Liver (tissue), 9 donors: ENCODE data around the gene AVL9. TPM values are rescaled to one million over a fixed set of nuclear protein-coding genes. Genes with fewer than 3 reads are reported as not detected.

Source experiments
- DNase-seq: peaks from one replicate; pipeline ENCODE4 v3.0.0-alpha.2; 2017; ENCODE audit warnings: low spot score
- H3K27ac ChIP-seq, 2 donors: one replicate each; pipeline ENCODE4 v1.7.0; 2013; ENCODE audit warnings: inconsistent platforms in 2 of 2, low read length in 2 of 2, control low read depth in 1 of 2, low read depth in 1 of 2, mild to moderate bottlenecking in 1 of 2
- H3K27me3 ChIP-seq, 4 donors: one replicate each; pipeline versions ENCODE4 v1.6.1 to v1.7.0; 2013; ENCODE audit warnings: low read length in 3 of 4, inconsistent platforms in 1 of 4, mild to moderate bottlenecking in 1 of 4, moderate library complexity in 1 of 4; ENCODE audit not compliant: control insufficient read depth in 4 of 4, insufficient read depth in 4 of 4
- H3K36me3 ChIP-seq, 4 donors: one replicate each; pipeline versions ENCODE4 v1.6.1 to v1.7.0; 2013; ENCODE audit warnings: low read length in 3 of 4, mild to moderate bottlenecking in 3 of 4, low read depth in 1 of 4, moderate library complexity in 1 of 4; ENCODE audit not compliant: control insufficient read depth in 4 of 4, insufficient read depth in 3 of 4
- H3K4me1 ChIP-seq, 4 donors: one replicate each; pipeline versions ENCODE4 v1.6.1 to v1.7.0; 2013; ENCODE audit warnings: low read length in 3 of 4, mild to moderate bottlenecking in 3 of 4, moderate library complexity in 1 of 4; ENCODE audit not compliant: control insufficient read depth in 4 of 4, insufficient read depth in 4 of 4
- H3K4me3 ChIP-seq, 3 donors: one replicate each; pipeline versions ENCODE4 v1.6.1 to v1.7.0; 2013; ENCODE audit warnings: low read length in 3 of 3, control low read depth in 1 of 3, low read depth in 1 of 3, mild to moderate bottlenecking in 1 of 3
- H3K9ac ChIP-seq, 2 donors: one replicate each; pipeline ENCODE4 v1.7.0; 2013; ENCODE audit warnings: low read length in 2 of 2, mild to moderate bottlenecking in 2 of 2, moderate library complexity in 2 of 2, control low read depth in 1 of 2, low read depth in 1 of 2
- H3K9me3 ChIP-seq, 4 donors: one replicate each; pipeline versions ENCODE4 v1.6.1 to v1.7.0; 2013; ENCODE audit warnings: low read length in 3 of 4; ENCODE audit not compliant: control insufficient read depth in 4 of 4
- CTCF ChIP-seq: fragments of 150-350 bp; IDR thresholded peaks from 2 replicates; pipeline ENCODE4 v1.5.1; 2017; ENCODE audit warnings: improper control_type of control experiment, low read depth, low read length; ENCODE audit not compliant: missing input control
- EGR1 ChIP-seq, 2 donors: IDR thresholded peaks; 2 replicates each; pipeline ENCODE4 v1.6.1; 2016 to 2018; ENCODE audit warnings: antibody characterized with exemption in 2 of 2, low read depth in 2 of 2
- FOXA1 ChIP-seq: IDR thresholded peaks from 2 replicates; pipeline ENCODE4 v1.6.1; 2016; ENCODE audit warnings: antibody characterized with exemption
- FOXA2 ChIP-seq: IDR thresholded peaks from 2 replicates; pipeline ENCODE4 v1.6.1; 2016; ENCODE audit warnings: antibody characterized with exemption
- GABPA ChIP-seq, 2 donors: IDR thresholded peaks in 1 of 2; conservative IDR thresholded peaks in 1 of 2; 2 replicates each; pipeline ENCODE4 v1.6.1; 2016; ENCODE audit warnings: antibody characterized with exemption in 2 of 2, mild to moderate bottlenecking in 1 of 2, moderate library complexity in 1 of 2
- HNF4A ChIP-seq, 2 donors: conservative IDR thresholded peaks; 2 replicates each; pipeline ENCODE4 v1.6.1; 2016; ENCODE audit warnings: antibody characterized with exemption in 2 of 2, mild to moderate bottlenecking in 2 of 2
- HNF4G ChIP-seq: IDR thresholded peaks from 2 replicates; pipeline ENCODE4 v1.6.1; 2016; ENCODE audit warnings: antibody characterized with exemption
- JUND ChIP-seq, 2 donors: IDR thresholded peaks; 2 replicates each; pipeline ENCODE4 v1.6.1; 2016; ENCODE audit warnings: antibody characterized with exemption in 2 of 2
- MAX ChIP-seq: IDR thresholded peaks from 2 replicates; pipeline ENCODE4 v1.6.1; 2016; ENCODE audit warnings: antibody characterized with exemption
- NR2F2 ChIP-seq: IDR thresholded peaks from 2 replicates; pipeline ENCODE4 v1.6.1; 2016; ENCODE audit warnings: antibody characterized with exemption
- RAD21 ChIP-seq, 2 donors: IDR thresholded peaks; 2 replicates each; pipeline ENCODE4 v1.6.1; 2016; ENCODE audit warnings: antibody characterized with exemption in 2 of 2, mild to moderate bottlenecking in 2 of 2
- REST ChIP-seq: IDR thresholded peaks from 2 replicates; pipeline ENCODE4 v1.6.1; 2016; ENCODE audit warnings: antibody characterized with exemption, mild to moderate bottlenecking
- RXRA ChIP-seq, 2 donors: IDR thresholded peaks; 2 replicates each; pipeline ENCODE4 v1.6.1; 2017 to 2018; ENCODE audit warnings: antibody characterized with exemption in 2 of 2, mild to moderate bottlenecking in 1 of 2
- SP1 ChIP-seq: IDR thresholded peaks from 2 replicates; pipeline ENCODE4 v1.6.1; 2018; ENCODE audit warnings: antibody characterized with exemption, mild to moderate bottlenecking
- TAF1 ChIP-seq: conservative IDR thresholded peaks from 2 replicates; pipeline ENCODE4 v1.6.1; 2016; ENCODE audit warnings: antibody characterized with exemption, mild to moderate bottlenecking
- YY1 ChIP-seq: IDR thresholded peaks from 2 replicates; pipeline ENCODE4 v1.6.1; 2016; ENCODE audit warnings: antibody characterized with exemption, mild to moderate bottlenecking
- WGBS: extraction: QIAGEN DNeasy Blood & Tissue Kit; methylation state at CpG from one replicate; pipeline ENCODE4 v1.1.7; 2013; 5-methylcytosine and 5-hydroxymethylcytosine counted together
- polyA plus RNA-seq, 2 donors: library from polyadenylated mRNA; stranded (reverse) in 1 of 2; unstranded in 1 of 2; fragments of 200-250 nt in 1 of 2; fragments of >200 nt in 1 of 2; fragmentation: Nextera tagmentation in 1 of 2; extraction: Ambion mirVana in 1 of 2; gene quantifications; one replicate each; pipeline versions ENCODE4 v1.2.1 to v1.2.3, GENCODE V29; 2013 to 2015
- total RNA-seq, 2 donors: library from RNA; depleted of rRNA; stranded (reverse); fragments of >200 nt; gene quantifications; one replicate each; pipeline ENCODE4 v1.2.3, GENCODE V29; 2014
- TF ChIP-seq, protein P1 (sequence below): IDR thresholded peaks from 2 replicates; pipeline ENCODE4 v1.6.1; 2016; ENCODE audit warnings: antibody characterized with exemption
- TF ChIP-seq, protein P2 (sequence below): IDR thresholded peaks from 2 replicates; pipeline ENCODE4 v1.6.1; 2016; ENCODE audit warnings: antibody characterized with exemption
- donor health status: healthy.
- donor health status: healthy.
- donor health status: healthy.
- donor health status: healthy.
- donor health status: healthy.

Gene AVL9
- total and polyA plus RNA-seq, 4 donors, result 5.5 to 18.5 (median 11.6) TPM

DNA sequence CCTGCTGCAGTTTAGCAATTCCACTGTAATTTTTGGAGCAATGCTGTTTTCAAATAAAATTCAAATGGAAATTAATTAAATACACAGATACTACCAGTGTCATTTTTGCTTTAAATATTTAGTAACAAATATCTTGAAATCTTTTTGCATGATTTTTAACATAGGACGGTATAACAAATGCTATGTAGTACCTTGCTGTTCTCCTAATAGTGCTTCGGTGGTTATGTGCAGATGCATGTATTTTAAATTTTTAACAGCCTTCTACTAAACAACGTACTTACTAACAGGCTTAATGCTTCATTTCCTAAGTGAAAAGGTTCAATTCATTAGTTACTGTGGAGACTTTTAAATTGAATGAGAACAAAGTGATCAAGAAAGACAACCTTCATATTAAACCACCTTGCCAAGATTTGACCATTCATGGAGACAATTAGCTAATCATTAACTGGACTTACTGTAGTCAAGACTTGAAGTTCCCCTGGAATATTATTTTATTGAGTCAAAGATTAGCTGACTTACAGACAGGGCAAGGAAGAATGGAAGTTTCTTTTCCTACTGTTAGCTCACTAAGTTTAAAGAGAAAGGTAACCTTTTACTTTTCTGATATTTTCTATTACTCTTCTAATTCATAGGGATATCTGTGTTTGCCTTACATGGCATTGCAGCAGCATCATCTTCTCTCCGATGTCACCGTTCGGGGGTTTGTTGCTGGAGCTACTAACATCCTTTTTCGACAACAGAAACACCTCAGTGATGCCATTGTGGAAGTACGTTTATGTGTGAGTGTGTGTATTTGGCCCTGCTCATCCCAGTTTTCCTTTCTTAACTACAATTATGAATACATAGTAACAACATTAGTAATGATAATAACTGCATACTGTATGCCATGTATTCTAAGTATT is 74.3 kb downstream of the AVL9 start:
- no peak overlapping the region for H3K9ac ChIP-seq
- WGBS, result 90% methylated on average over 8 of the region's 8 CpGs
- no peak for TF ChIP-seq MAX
- TF ChIP-seq, protein P1, sequence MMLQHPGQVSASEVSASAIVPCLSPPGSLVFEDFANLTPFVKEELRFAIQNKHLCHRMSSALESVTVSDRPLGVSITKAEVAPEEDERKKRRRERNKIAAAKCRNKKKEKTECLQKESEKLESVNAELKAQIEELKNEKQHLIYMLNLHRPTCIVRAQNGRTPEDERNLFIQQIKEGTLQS, result no peak
- no peak for TF ChIP-seq FOXA2
- no peak for TF ChIP-seq NR2F2
- TF ChIP-seq EGR1 (IDR thresholded peaks at IDR 0.05; ENCODE audit: low read depth in 2 of 2), result no peak
- TF ChIP-seq GABPA (IDR thresholded peaks at IDR 0.05 in 1 of 2, conservative IDR thresholded peaks at IDR 0.05 in 1 of 2), result no peak
- no peak for TF ChIP-seq JUND (IDR thresholded peaks at IDR 0.05)
- no peak for TF ChIP-seq SP1
- no peak for TF ChIP-seq HNF4A (conservative IDR thresholded peaks at IDR 0.05)
- no peak for TF ChIP-seq TAF1
- TF ChIP-seq REST, result no peak
- TF ChIP-seq, protein P2, sequence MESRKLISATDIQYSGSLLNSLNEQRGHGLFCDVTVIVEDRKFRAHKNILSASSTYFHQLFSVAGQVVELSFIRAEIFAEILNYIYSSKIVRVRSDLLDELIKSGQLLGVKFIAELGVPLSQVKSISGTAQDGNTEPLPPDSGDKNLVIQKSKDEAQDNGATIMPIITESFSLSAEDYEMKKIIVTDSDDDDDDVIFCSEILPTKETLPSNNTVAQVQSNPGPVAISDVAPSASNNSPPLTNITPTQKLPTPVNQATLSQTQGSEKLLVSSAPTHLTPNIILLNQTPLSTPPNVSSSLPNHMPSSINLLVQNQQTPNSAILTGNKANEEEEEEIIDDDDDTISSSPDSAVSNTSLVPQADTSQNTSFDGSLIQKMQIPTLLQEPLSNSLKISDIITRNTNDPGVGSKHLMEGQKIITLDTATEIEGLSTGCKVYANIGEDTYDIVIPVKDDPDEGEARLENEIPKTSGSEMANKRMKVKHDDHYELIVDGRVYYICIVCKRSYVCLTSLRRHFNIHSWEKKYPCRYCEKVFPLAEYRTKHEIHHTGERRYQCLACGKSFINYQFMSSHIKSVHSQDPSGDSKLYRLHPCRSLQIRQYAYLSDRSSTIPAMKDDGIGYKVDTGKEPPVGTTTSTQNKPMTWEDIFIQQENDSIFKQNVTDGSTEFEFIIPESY, result no peak
- TF ChIP-seq RXRA (IDR thresholded peaks at IDR 0.05), result no peak
- TF ChIP-seq HNF4G, result no peak
- TF ChIP-seq CTCF, result no peak
- no peak for TF ChIP-seq RAD21 (IDR thresholded peaks at IDR 0.05)
- TF ChIP-seq FOXA1, result no peak
- no peak for TF ChIP-seq YY1
- no peaks in the 10 kb centered on the region for H3K27me3 ChIP-seq
- H3K4me3 ChIP-seq, result no peak overlapping the region
- H3K27ac ChIP-seq, result no peak overlapping the region
- no peaks in the 10 kb centered on the region for H3K9me3 ChIP-seq
- DNase-seq, result no peak
- H3K4me1 ChIP-seq, result no peaks in the 10 kb centered on the region
- peaks cover 3 to 23% (median 17%) of the 10 kb centered on the region in 4 donors for H3K36me3 ChIP-seq
